Measurements from ENCODE around the gene MCTP2.

- TF ChIP-seq, protein P1, sequence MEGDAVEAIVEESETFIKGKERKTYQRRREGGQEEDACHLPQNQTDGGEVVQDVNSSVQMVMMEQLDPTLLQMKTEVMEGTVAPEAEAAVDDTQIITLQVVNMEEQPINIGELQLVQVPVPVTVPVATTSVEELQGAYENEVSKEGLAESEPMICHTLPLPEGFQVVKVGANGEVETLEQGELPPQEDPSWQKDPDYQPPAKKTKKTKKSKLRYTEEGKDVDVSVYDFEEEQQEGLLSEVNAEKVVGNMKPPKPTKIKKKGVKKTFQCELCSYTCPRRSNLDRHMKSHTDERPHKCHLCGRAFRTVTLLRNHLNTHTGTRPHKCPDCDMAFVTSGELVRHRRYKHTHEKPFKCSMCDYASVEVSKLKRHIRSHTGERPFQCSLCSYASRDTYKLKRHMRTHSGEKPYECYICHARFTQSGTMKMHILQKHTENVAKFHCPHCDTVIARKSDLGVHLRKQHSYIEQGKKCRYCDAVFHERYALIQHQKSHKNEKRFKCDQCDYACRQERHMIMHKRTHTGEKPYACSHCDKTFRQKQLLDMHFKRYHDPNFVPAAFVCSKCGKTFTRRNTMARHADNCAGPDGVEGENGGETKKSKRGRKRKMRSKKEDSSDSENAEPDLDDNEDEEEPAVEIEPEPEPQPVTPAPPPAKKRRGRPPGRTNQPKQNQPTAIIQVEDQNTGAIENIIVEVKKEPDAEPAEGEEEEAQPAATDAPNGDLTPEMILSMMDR (IDR thresholded peaks at IDR 0.05), result no peak
- no peak for TF ChIP-seq POLR2A (IDR thresholded peaks at IDR 0.05)
Measured at GRCh38 chr15:94252223-94252766, 20.9 kb downstream of the MCTP2 start.
